GM23248 (cell line): ENCODE data around the gene PRPSAP2. TPM values are rescaled to one million over a fixed set of nuclear protein-coding genes. Genes with fewer than 3 reads are reported as not detected.
A peak's percentile ranks its signal among the peaks of the same experiment; 100 is the strongest.

Experiments
- DNase-seq: peaks from one replicate; pipeline ENCODE4 v3.0.0-alpha.2; 2015
- H2AFZ ChIP-seq: fragments of 200-600 bp; sonication (generic); 2 replicates; pipeline ENCODE4 v1.6.1; 2016; ENCODE audit warnings: antibody characterized with exemption
- H3F3A ChIP-seq: fragments of 200-600 bp; sonication (generic); 2 replicates; pipeline ENCODE4 v1.6.1; 2016; ENCODE audit warnings: mild to moderate bottlenecking, antibody characterized with exemption, mixed run types; ENCODE audit not compliant: insufficient read depth
- H3K27ac ChIP-seq: fragments of 200-600 bp; sonication (generic); 2 replicates; pipeline ENCODE4 v1.5.1; 2016; ENCODE audit warnings: mild to moderate bottlenecking
- H3K27me3 ChIP-seq: fragments of 200-600 bp; sonication (generic); replicated peaks from 2 replicates; pipeline ENCODE4 v1.6.1; 2016; ENCODE audit warnings: mild to moderate bottlenecking; ENCODE audit not compliant: insufficient read depth
- H3K36me3 ChIP-seq: fragments of 200-600 bp; sonication (generic); 2 replicates; pipeline ENCODE4 v1.6.1; 2016; ENCODE audit warnings: low read depth, mild to moderate bottlenecking
- H3K4me1 ChIP-seq: fragments of 200-600 bp; sonication (generic); 2 replicates; pipeline ENCODE4 v1.6.1; 2016; ENCODE audit warnings: mild to moderate bottlenecking; ENCODE audit not compliant: insufficient read depth
- H3K4me2 ChIP-seq: fragments of 200-600 bp; sonication (generic); one replicate; pipeline ENCODE4 v1.6.1; 2016; ENCODE audit warnings: mild to moderate bottlenecking; ENCODE audit not compliant: unreplicated experiment
- H3K4me3 ChIP-seq: fragments of 200-600 bp; sonication (generic); 2 replicates; pipeline ENCODE4 v1.5.1; 2016; ENCODE audit warnings: mild to moderate bottlenecking
- H3K79me2 ChIP-seq: fragments of 200-600 bp; sonication (generic); 2 replicates; pipeline ENCODE4 v1.6.1; 2016; ENCODE audit warnings: mild to moderate bottlenecking; ENCODE audit not compliant: insufficient read depth
- H3K9ac ChIP-seq: fragments of 200-600 bp; sonication (generic); 2 replicates; pipeline ENCODE4 v1.6.1; 2016; ENCODE audit warnings: mild to moderate bottlenecking
- H3K9me2 ChIP-seq: fragments of 200-600 bp; sonication (generic); 2 replicates; pipeline ENCODE4 v1.6.1; 2016; ENCODE audit warnings: mixed run types, mild to moderate bottlenecking, moderate library complexity; ENCODE audit not compliant: insufficient read depth
- H3K9me3 ChIP-seq: fragments of 200-600 bp; sonication (generic); one replicate; pipeline ENCODE4 v1.6.1; 2017; ENCODE audit warnings: low read depth
- H4K20me1 ChIP-seq: fragments of 200-600 bp; sonication (generic); 2 replicates; pipeline ENCODE4 v1.6.0; 2016; ENCODE audit not compliant: insufficient read depth
- EZH2 ChIP-seq: fragments of 200-600 bp; sonication (generic); IDR thresholded peaks from 2 replicates; pipeline ENCODE4 v1.6.1; 2018; ENCODE audit warnings: antibody characterized with exemption, mild to moderate bottlenecking; ENCODE audit not compliant: insufficient read depth, poor library complexity, severe bottlenecking
- EZH2phosphoT487 ChIP-seq: fragments of 200-600 bp; sonication (generic); IDR thresholded peaks from 2 replicates; pipeline ENCODE4 v1.6.1; 2018; ENCODE audit warnings: antibody characterized with exemption, moderate library complexity, mild to moderate bottlenecking, low read depth; ENCODE audit not compliant: insufficient read depth
- WGBS, 2 experiments: methylation state at CpG; one replicate each; pipeline ENCODE4 v1.1.6; 2015 to 2017; ENCODE audit warnings: low lambda C conversion rate in 2 of 2, low coverage in 1 of 2; ENCODE audit errors: missing lambda C conversion rate in 2 of 2; 5-methylcytosine and 5-hydroxymethylcytosine counted together
- in situ Hi-C: fragments of 300-500 bp; cut with MboI; formaldehyde crosslinking; loops from 2 replicates; pipeline ENCODE4 v1.15.0; 2020
- polyA plus RNA-seq: library from polyadenylated mRNA; unstranded; fragments of >200 nt; fragmentation: Nextera tagmentation; extraction: Ambion mirVana; gene quantifications from 2 replicates; pipeline ENCODE4 v1.2.1, GENCODE V29; 2016
- total RNA-seq: library from RNA; depleted of rRNA; stranded (reverse); fragments of >200 nt; shearing (Covaris generic); gene quantifications from 2 replicates; pipeline ENCODE4 v1.2.3, GENCODE V29; 2014

Gene PRPSAP2
- total and polyA plus RNA-seq, 2 experiments from 2014 or later: 19.4 to 23.5 TPM

GRCh38 chr17:18964550-18964949, 106.6 kb downstream of the PRPSAP2 start:
- H2AFZ ChIP-seq: no peak overlapping the region
- no peak for TF ChIP-seq EZH2
- TF ChIP-seq EZH2phosphoT487: no peak
- no peaks in the 10 kb centered on the region for H3K36me3 ChIP-seq
- H3K9me2 ChIP-seq: no peaks in the 10 kb centered on the region
- H3F3A ChIP-seq: peaks cover 17% of the 10 kb centered on the region
- H3K4me3 ChIP-seq: no peak overlapping the region
- no peaks in the 10 kb centered on the region for H3K27me3 ChIP-seq
- H4K20me1 ChIP-seq: no peaks in the 10 kb centered on the region
- 93 to 95% methylated on average over 9 of the region's 9 CpGs for WGBS, 2 experiments
- DNase-seq: no peak
- H3K9me3 ChIP-seq: no peaks in the 10 kb centered on the region
- no peaks in the 10 kb centered on the region for H3K79me2 ChIP-seq
- no peak overlapping the region for H3K9ac ChIP-seq
- H3K4me1 ChIP-seq: peaks cover 29% of the 10 kb centered on the region
- in situ Hi-C loops: no loop called here
- H3K4me2 ChIP-seq: no peak overlapping the region
- no peak overlapping the region for H3K27ac ChIP-seq

DNA sequence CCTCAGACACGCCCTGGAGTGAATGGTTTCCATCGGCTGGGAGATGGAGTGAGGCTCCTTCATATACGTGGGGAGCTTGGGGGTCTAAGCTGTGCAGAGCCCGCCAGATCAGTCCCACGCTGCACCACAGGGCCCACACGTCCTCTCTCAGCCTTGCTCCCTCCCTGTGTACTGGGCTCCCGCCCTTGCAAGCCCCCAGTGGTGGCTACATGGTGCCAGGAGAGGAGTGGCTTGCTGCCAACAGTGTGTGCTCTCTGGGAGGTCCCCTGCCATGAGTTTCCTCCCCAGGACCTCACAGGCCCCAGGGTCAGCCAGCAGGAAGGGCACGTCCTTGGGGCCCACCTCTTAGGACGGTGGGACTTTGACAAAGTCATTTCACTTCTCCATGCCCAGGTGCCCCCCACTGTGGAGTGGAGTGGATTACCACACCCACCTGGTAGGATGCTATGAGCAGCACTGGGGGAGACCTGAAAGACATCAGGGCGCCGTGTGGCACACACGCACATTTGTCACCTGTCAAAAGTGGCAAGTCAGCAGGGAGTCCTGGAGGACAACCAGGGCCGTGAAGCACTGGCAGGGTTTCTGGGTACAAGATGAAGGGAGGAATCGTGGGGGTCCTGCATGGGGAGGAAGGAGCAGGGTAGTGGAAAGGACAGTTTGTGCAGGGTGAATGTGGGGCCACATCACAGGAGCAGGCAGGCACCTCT, 107.8 kb downstream of the PRPSAP2 start:
- no peak for TF ChIP-seq EZH2
- TF ChIP-seq EZH2phosphoT487: no peak
- Histone ChIP-seq H3K9me3 (no peaks in the 10 kb centered on the region), H3K27ac (no peak overlapping the region), H2AFZ (no peak overlapping the region), H3F3A (peaks cover 22% of the 10 kb centered on the region), H3K4me2 (no peak overlapping the region), H3K9me2 (no peaks in the 10 kb centered on the region), H3K4me1 (peaks cover 35% of the 10 kb centered on the region), H3K79me2 (no peaks in the 10 kb centered on the region), H3K9ac (no peak overlapping the region), H4K20me1 (no peaks in the 10 kb centered on the region), H3K36me3 (no peaks in the 10 kb centered on the region), H3K27me3 (no peaks in the 10 kb centered on the region), H3K4me3 (no peak overlapping the region)
- 82 to 86% methylated on average over 13 to 14 of the region's 14 CpGs for WGBS, 2 experiments
- in situ Hi-C loops: no loop called here
- no peak for DNase-seq

GRCh38 chr17:18966831-18967624, 109.1 kb downstream of the PRPSAP2 start:
- H3K79me2 ChIP-seq: no peaks in the 10 kb centered on the region
- no peak overlapping the region for H3K4me2 ChIP-seq
- no peak for TF ChIP-seq EZH2
- TF ChIP-seq EZH2phosphoT487: no peak
- DNase-seq: peak; percentile 24
- no peak overlapping the region for H3K4me3 ChIP-seq
- no peak overlapping the region for H2AFZ ChIP-seq
- H3K9me3 ChIP-seq: no peaks in the 10 kb centered on the region
- in situ Hi-C loops: no loop called here
- no peaks in the 10 kb centered on the region for H4K20me1 ChIP-seq
- no peaks in the 10 kb centered on the region for H3K27me3 ChIP-seq
- H3F3A ChIP-seq: peaks cover 18% of the 10 kb centered on the region
- no peak overlapping the region for H3K27ac ChIP-seq
- H3K36me3 ChIP-seq: no peaks in the 10 kb centered on the region; the same call in 1 of the 2 replicates
- 65 to 76% methylated on average over 17 to 19 of the region's 19 CpGs for WGBS, 2 experiments
- H3K4me1 ChIP-seq: peaks cover 26% of the 10 kb centered on the region
- no peaks in the 10 kb centered on the region for H3K9me2 ChIP-seq
- no peak overlapping the region for H3K9ac ChIP-seq

- no peak overlapping the region for H3K27ac ChIP-seq
- no peaks in the 10 kb centered on the region; the same call in 1 of the 2 replicates for H3K36me3 ChIP-seq
- TF ChIP-seq EZH2: no peak
- TF ChIP-seq EZH2phosphoT487: no peak
- in situ Hi-C loops: no loop called here
- H3K9ac ChIP-seq: no peak overlapping the region
- H3K9me3 ChIP-seq: no peaks in the 10 kb centered on the region
- no peak overlapping the region for H3K4me3 ChIP-seq
- no peaks in the 10 kb centered on the region for H4K20me1 ChIP-seq
- WGBS, 2 experiments: 66 to 70% methylated on average over 4 of the region's 4 CpGs
- no peaks in the 10 kb centered on the region for H3K79me2 ChIP-seq
- H3K9me2 ChIP-seq: no peaks in the 10 kb centered on the region
- H3K4me1 ChIP-seq: peaks cover 17% of the 10 kb centered on the region
- H2AFZ ChIP-seq: no peak overlapping the region
- H3K4me2 ChIP-seq: no peak overlapping the region
- H3K27me3 ChIP-seq: no peaks in the 10 kb centered on the region
- peaks cover 11% of the 10 kb centered on the region for H3F3A ChIP-seq
- DNase-seq: peak; percentile 35
Measured at GRCh38 chr17:18967916-18968315, 110.0 kb downstream of the PRPSAP2 start.
